ENCODE measurements around the gene ZNF511.

Gene ZNF511

DNA sequence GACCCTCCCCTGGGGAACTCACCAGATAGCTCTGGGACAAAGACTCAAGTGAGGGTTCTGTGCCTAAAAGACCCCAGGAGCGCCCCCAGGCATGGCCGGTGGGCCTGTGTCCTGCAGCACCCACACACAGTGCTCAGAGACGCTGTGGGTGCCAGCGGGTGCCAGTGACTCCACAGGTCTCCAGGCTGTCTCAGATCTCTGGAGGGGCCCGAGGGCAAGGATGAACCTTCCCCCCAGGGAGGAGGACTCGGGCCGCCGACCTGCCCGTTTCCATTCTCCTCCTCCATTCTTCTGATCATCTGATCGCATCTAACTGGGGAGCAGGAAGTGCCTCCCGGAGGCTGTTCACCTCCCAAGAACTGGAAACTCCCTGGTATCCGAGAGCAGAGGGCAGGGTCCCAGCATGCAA is 33.0 kb upstream of the ZNF511 start:
- FAIRE-seq = no peak

DNA sequence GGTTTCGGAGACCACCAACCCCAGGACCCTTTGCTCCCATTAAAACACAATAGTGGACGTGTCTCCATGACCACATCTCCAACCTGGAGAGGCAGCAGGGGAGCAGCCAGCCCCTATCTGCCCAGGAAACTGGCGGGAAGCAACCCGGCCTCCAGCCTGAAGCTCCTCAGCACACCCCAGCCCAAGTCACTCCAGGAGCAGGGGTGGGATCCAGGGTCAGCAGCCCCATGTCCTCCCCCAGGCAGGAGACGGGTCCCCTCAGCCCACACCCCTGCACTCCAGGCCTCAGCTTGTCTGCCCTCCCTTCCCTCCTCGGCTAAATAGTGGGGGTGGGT is 32.6 kb upstream of the ZNF511 start:
- FAIRE-seq = no peak

DNA sequence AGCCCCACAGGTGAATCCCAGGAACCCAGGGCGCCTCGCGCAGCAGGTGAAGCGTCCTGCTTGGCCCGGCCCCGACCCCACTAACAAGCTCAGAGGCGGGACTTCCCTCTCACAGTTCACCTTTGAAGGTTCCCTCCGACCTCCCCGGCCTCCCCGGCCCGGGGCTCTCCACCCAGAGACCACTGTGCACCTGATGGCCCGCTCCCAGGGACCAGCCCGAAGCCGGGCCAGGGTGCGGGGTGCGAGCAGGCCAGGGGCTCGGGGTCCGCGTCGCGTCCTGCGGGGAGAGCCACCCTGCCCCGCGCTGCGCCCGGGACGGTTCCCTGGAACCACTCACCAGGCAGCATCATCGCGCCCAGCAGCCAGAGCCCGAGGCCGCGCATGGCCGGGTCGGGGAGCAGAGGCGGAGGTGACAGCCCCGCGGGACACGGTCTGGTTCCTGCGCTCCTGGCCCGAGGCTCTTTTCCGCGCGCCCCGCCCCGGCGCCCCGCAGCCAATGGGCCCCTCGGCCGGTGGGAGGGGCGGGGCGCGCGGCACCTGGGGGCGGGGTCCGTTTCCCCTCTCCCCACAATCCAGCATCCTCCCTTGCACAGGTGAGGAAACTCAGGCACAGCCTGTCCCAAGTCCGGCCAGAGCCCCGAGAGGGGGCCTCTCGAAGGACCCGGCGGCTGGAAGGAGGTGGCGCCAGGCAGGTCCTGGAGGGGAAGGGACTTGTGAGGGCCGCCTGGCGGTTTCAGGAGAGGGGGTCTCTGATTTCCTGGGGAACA is 32.1 kb upstream of the ZNF511 start, which contains the start of gene ADAM8:
Gene ADAM8, minus strand, starts transcription at position 434 of the 767 bp plus-strand sequence. Its CDS starts 51 bp downstream, at position 383.
- FAIRE-seq = no peak

DNA sequence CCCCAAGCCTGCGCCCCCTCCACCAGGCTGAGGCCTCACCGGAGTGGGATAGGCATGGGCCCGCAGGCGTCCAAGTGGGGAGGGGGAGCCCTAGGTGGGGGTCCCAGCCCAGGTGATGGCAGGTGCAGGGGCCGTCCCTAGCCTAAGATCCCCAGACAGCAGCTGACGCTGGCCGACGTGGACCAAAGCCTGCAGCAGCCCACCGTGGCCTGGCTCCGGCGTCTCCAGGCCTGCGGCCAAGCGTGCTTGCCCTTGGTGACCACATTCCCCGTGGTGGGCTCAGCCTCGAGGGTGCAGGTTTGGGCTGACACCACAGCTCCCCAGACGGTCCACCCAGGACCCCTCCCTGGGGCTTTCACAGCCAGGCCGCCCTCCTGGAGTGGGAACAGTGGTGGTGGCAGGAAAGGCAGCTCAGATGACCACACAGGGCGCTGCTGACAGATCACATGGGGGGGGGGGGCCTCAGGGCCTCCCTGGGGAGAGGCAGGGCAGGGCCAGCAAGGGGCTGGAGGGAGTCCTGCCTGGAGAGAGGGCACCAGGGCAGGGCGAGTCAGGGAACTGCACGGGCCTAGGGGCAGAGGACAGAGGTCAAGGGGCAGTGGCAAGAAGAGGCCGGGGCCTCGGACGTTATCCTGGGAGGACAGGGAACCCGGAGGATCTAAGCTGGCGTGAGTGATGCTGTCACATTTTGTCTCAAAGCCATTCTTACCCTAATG is 31.3 kb upstream of the ZNF511 start:
- FAIRE-seq = no peak

DNA sequence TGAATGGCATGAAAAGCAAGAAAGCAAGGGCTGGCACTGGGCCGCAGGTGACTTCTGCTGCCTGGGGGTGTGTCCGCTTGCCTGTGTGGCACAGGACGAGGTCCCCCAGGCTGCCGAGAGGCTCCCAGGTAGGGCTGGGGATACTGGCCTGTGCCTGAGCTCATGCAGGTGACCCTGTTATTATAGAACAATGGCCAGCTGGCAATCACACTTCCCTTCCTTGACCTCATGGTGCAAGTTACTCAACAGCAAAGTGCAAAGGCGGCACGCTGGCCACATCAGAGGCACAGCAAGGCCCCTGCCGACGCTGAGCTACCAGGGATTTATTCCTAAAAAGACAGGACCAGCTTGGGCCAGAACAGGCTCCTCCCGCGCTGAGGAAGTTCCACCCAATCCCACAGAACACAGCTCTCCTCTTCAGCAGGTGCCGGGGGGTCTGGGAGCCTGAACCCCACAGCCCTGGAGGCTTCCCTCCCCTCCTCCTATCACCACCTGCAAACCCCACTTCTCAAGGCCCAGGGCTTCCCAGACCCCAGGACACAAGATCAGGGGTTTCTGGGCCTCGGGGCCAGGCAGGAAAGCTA is 30.6 kb upstream of the ZNF511 start:
- no peak for FAIRE-seq

DNA sequence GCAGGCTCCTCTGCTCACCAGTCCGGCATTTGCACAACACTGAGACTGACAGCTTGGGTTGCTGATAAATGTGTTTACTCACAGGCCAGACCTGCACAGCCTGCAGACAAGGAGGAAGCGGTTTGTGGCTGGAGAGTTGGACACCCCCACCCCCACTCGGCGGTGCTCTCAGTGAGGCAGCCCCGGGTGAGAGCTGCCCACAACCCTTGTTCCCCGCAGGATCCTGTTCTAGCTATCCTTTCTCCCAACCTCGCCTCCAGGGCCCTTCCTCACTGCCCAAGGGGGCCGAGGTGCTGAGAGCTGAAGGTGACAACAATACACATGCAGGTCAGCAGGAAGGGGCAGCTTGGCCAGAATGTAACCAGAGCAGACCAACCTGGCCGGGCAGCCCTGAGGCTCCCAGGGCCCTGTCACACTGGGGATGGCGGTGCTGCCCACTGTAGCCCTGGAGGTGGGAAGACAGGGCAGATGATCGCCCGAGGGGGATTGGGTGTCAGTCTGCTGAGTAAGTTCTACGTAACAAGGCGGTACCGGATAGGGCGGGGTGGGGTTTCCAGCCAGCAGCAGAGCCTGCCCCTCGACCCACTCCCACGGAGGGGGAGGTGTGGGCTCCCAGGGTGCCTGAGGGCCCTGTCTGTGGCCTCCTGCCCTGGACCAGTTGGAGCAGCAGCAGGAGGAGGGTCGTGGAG is 30.0 kb upstream of the ZNF511 start:
- no peak for FAIRE-seq

DNA sequence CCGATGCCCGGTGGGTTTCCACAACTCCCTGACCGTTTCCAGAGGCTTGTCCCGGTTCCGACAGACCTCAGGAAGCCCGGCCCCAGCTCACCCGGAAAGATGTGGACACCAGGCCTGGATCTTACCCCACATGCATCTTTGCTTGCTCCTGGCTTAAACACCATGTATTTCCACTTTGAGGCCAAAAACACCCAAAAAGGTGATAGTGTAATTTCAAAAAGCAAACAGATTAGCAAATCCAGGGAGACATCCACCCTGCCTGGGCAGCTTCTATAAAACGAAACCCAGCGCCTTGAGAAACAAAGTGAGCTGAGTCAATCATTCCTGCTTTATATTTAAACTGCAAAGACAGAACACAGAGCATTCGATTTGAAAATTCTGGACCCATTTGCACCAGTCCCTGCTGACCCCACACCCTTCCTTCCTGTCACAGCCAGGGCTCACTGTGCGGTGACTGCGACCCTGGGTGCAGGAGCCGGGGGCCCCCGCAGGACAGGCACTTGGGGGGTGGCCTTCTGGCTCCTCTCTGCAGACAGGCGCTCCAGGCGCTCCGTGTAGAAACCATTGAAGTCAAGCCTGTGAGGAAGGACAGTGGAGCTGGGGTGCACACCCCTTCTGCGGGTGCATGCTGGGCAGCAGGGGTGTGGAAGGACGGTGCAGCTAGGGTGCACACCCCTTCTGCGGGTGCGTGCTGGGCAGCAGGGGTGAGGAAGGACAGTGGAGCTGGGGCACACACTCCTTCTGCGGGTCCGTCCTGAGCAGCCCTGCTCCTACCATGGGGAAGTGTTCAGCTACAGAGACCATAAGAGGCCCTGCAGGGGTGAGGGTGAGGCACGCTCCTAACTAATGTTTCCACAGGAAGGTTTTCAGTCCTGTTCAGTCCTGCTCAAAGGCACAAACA is 29.1 kb upstream of the ZNF511 start:
- FAIRE-seq = no peak

DNA sequence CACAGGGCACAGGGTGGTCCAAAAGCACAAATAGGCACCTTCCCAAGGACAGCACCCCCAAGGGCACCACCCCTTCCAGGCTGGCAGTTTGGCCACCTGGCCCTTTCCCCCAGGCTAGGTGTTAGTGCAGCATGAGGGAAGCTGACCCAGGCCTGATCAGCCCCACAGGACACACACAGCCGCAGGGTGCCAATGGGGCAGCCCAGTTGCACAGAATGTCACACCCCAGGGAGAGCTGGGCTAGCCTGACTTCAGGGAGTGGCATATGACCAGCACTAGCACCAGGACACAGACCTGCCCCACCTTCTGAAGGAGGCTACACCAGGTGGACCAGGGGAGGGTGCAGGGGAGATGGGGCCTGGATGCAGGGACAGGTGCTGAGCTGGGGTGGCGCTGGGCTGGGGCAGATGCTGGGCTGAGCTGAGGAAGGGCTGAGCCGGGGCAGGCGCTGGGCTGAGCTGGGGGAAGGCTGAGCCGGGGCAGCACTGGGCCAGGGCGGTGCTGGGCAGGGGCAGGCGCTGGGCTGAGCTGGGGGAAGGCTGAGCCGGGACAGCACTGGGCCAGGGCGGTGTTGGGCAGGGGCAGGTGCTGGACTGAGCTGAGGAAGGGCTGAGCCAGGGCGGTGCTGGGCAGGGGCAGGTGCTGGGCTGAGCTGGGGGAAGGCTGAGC is 28.2 kb upstream of the ZNF511 start:
- no peak for FAIRE-seq

DNA sequence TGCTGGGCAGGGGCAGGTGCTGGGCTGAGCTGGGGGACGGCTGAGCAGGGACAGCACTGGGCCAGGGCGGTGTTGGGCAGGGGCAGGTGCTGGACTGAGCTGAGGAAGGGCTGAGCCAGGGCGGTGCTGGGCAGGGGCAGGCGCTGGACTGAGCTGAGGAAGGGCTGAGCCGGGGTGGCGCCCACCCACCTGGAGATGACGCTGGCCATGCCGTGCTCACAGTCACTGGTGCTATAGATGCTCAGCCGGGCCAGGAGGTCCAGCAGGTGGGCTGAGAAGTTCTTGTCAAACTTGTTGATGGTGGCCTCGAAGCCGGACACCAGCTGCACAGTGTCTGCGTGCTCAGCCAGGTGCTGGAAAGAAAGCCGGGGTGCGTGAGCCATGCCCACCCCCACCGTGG is 27.6 kb upstream of the ZNF511 start:
- FAIRE-seq = no peak

DNA sequence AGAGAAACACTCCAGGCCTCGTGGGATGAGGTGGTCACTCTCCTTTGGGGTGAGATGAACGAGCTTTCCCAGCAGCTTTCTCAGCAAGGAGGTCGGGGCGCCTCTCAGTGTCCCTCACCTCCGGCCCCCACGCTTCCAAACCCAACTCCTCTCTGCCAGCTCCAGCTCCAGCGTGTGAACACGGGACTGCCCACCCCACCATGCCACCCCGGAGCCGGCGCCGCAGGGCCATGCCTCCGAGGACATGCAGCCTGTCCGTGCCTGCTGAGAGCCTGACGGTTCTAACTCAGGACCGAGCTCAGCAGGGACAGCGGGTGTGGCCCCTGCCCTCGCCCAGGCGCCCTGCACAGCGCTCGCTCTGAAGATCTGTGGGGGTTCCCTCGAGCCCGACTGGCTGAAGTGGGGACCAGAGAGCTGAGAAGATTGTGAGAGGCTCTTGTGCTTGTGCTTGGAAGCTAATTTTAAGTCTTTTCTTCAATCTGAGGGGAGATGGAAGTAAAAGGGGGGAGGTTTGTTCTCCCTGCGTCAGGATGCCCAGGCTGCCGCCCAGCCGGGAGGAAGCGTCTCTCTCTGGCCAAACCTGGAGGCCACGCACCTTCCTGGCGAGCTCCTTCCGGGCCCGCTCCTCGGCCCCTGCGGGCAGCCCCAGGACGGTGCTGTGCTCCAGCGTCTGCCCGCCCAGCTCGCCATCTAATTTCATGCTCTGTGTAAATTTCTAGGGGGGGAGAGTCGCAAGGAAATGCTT is 26.9 kb upstream of the ZNF511 start:
- FAIRE-seq = no peak

DNA sequence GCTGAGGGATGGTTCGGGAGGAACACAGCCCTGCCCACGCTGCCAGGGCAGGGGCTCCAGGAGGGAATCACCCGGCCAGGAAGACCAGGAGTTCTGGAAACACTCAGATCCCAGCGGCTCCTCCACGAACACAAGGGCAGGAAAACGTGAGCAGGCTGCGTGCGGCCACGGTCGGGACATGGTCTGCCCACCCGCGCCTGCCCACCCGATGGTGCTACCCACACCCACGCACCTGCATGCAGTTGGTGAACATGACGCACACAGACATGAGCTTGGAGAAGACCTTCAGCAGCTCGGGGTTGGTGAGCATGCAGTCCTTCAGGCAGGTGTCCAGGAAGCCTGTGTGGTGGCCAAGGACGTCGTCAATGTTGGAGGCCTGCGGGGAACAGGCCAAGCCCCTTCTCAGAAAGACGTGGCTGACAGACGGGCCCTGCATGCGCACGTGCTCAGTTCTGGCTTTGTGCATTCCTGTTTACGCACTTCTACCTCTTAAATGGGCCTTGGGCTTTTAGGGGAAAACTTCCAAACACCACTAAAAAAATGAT is 25.8 kb upstream of the ZNF511 start:
- FAIRE-seq = no peak

DNA sequence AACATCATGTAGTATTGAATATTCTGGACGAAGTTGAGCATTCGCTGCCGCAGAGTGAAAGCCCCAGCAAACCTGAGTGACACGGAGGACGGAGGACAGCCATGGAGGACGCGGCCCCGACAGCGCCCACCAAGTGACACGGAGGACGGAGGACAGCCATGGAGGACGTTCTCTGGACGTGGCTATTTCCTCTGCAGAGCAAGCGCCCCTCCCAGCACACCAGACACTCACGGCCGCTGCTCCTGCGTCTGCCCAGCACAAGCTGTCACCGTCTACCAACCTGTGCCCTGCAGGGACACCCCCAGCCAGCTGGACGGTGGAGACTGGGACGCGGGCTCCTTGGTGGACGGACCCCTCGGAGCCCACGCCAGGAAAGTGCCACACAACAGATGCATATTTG is 24.8 kb upstream of the ZNF511 start:
- FAIRE-seq = no peak

DNA sequence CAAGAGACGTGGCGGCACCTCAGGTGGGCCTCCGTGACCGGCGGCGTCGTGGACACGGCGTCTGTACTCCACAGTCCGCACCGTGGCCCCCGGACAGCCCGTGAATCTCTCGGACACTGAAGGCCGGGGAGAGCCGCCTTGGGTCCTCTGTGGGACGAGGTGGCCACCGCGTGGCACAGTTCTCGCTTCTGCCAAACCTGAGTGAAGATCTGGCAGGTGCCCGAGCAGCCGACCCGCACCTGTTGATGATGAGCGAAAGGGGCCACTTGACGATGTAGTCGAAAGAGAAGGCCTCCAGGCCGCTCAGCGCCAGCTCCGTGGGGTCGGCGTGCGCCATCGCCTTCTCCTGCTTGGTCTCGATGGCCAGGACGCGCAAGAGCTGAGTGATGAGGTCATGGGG is 23.5 kb upstream of the ZNF511 start:
- no peak for FAIRE-seq

DNA sequence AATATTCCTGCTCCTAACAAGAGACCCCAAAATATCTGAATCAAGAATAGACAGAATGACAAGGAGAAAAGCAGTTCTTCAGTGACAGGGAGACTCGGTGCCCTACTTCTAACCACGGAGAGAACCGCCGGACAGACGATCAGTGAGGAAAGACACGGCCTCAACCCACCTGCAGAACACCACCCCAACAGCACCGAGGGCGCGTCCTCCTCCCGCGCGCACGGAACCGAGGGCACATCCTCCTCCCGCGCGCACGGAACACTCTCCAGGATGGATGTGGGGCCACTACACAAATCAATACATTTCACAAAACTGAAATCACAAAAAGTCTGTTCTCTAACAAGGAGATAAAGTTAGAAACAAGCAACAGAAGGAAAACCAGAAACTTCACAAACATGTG is 22.3 kb upstream of the ZNF511 start:
- FAIRE-seq = no peak

DNA sequence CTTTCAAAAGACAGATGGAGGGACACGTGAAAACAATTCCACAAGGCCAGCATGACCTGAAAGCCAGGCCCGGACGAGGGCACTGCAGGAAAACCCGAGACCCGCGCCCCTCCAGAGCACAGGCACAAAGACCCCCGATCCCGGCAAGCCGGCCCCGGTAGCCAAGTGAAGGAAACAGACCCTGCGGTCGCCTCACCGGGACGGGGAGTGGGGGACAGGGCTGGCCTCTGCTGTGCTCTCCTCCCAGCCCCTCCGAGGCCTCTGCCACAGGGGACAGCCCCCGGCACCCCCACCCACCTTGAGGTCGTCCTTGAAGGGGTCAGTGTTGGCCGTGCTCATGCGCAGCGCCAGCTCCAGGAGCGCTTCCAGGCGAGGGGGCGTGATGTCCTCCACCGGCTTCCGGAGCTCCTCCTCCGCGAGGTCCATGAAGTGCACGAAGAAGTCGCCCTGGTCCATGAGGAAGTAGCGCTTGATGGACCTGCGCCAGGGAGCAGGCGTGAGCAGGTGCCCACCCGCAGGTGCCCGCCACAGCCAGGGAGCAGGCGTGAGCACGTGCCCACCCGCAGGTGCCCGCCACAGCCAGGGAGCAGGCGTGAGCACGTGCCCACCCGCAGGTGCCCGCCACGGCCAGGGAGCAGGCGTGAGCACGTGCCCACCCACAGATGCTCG is 20.7 kb upstream of the ZNF511 start:
- FAIRE-seq = no peak

DNA sequence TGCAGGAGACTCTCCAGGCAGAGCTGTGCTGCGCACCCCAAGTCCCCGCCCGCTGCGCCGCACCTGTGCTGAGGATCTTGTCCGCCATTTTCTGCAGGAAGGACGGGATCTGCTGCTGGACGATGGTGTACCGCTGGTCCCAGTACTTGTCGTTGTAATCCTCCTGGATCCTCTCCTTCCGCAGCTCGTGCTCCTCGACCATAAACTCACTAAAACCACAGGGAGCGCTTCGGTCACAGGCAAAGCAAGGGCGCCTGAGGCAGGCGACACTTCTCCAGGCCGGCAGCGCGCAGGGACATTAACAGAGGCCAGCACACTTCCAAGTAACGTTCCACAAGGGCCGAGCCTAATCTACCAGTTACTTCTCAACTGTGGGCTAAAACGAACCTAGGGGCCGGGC is 19.0 kb upstream of the ZNF511 start:
- FAIRE-seq = no peak

DNA sequence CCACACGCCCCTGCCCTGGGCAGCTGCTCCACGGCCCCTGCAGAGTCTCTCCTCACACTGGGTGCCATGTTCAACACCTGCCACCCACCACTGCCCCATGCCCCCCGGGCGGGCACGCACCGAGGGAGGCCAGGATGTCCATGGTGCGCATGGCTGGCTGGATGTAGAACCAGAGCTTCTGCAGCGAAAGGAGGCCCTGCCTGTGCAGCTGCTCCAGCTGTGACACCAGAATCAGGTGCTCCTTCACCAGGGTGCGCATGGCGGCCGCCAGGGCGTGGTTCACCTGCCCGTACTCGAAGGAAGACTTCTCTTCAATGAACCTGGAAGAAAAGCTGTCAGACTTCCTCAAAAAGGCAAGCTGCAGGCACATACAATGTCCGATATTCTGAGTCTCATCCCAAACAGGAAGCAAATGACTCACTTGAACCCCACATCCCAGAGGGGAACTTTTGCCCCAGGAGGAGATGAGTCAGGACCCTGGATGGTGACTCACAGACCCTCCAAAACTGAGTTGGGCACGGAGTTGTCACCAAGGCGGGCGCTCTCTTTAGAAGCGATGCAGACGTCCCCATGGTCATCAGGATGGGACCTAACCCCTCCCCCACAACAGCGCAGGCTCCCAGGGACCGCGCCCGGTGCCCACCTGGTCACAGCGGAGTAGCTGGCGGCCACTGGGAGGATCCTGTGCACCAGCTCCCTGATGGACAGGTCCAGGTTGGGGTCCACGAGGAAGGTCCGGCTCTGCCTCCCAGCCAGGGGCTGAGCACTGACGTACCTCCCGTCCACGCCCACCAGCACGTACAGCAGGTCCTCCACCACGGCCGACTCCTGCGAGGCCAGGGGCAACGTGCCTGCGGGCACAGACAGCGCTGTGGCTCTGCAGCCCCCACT is 15.6 kb upstream of the ZNF511 start:
- FAIRE-seq = no peak

DNA sequence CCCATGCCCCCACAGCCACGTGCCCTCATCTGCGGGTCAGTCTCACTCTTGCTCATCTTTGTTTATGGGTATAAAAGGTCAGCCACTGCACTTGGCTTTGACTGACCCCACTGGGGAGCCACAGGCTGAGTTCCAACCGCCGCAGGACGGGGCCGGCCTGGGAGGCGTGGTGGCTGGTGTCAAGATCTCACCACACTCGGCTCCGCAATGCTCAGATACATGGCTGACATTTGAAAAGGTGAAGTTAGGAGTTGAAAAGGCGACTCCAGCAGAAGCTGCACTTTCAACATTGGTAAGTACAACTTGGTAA is 14.9 kb upstream of the ZNF511 start:
- FAIRE-seq = no peak

DNA sequence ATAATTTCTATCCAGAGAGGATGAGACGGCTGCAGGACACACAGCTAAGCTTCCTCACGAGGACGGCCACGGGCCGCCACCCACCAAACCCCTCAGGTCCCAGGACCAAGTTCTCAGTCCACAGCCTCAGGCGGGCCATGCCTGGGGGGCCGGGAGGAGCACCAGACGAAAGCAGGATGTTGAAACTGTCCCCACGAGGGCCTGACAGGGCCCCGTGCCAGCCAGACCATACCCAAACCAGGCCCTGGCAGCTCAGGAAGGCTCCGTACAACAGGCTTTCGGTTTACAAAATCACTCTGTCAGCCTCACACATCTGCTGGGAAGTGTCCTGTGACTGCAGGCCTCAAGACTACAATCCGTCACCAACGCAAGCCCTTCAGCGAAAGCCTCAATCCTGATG is 14.5 kb upstream of the ZNF511 start:
- no peak for FAIRE-seq

Data from G401.6 (cell line).